ENCODE measurements around the gene SLC8A1.
A peak's percentile ranks its signal among the peaks of the same experiment; 100 is the strongest.

Gene SLC8A1

DNA sequence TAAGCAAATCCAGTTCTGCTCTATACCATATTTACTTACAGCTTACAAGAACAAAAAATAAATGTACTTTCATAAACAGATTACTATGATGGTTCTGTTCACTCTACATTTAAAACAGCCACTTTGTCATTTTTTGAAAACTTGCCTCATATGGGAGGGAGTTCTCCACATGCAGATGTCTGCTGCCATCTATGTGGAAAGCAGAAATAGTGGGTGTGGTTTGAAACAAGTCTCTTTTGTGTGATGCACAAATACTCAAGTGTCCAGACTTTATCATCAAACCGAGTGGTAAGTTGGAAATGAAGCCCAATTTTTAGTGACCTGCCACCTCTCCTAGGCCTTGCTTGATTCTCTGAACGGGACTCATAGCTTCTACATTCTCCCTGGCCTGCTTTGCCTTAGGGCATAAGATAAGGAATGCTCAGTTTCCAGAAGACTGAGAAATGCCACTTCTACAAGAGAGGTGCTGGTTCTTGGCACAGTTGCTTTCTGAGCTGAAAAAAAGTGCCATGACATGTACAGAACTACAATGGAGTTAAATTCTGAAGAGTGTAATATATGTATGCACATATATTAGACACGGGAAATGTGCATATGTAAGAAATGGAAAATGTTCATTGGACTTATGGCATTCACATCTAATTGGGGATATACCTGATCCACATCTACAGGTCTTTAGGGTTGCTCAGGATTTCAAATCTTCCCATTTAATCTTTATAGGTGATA, 221.0 kb downstream of the SLC8A1 start:
- DNase-seq (ENCODE audit: low read depth in 2 of 2), result no peak

DNA sequence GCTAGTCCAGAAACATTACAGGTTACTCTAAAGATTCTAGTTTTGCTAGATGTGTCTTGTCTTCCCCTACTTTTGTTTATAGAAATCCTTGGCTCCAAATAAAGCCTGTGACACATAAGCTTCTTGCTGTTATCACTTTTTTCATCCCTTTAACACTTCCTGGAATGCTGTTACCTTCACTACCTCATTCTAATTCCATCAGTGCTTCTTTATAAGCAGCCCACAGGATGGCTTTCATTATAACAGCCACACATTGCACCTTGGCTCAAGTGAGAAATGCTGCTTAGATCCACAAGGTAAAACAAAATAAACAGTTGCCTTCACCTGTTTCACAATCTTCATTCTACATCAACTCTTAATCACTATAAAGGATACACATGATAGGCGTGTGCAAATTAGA, 221.7 kb downstream of the SLC8A1 start:
- DNase-seq (ENCODE audit: low read depth in 2 of 2), result no peak

DNA sequence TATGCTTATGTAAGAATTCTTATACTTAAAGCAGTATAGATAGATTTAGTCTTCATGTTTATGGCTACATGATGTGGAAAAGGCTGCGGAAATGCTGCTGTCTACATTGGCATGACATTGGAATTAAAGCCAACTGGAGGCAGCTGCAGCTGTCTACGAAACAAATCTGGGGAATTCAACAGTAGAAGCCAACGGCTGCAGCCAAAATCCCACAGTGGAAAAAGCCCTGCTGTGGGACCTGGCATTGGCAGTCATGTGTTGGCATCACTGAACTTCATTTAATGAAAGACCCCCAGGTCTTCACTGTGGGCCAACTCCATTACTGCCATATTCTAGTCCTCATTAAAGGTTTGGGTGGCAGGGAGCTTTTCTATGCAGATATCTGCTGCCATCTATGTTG, 223.6 kb downstream of the SLC8A1 start:
- no peak for DNase-seq (ENCODE audit: low read depth in 2 of 2)

DNA sequence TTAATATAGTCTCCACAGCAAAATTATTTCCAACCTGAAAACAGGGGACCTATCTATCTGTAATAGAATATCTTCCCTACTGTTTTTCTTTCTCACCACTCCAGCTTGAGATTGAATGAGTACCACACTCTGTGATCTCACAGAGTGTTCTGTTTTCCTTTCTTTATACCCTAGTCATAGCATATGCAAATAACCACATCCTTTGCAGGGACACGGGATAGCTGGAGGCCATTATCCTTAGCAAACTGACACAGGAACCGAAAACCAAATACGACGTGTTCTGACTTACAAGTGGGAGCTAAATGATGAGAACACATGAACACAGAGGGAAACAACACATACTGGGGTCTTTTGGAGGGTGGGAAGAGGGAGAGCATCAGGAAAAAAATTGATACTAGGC, 224.7 kb downstream of the SLC8A1 start:
- no peak for DNase-seq (ENCODE audit: low read depth in 2 of 2)

DNA sequence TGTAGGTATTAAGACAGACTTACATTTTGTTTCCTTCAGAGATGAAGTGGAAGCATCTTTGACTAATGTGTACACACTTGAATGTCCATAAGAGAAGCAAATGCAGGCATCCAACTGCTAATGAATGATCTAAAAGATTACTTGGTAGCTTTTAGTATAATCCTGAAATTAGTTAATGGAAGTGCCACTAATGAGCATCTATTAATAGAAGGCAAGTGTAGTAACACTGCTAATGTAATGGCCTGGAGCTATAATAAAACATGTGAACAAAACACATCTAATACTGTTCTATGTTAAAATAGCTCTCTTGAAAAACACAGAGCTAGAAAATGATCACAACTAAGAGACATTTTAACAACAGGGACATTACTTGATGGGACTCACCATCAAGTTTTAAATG, 225.3 kb downstream of the SLC8A1 start:
- DNase-seq (ENCODE audit: low read depth in 2 of 2), result no peak

DNA sequence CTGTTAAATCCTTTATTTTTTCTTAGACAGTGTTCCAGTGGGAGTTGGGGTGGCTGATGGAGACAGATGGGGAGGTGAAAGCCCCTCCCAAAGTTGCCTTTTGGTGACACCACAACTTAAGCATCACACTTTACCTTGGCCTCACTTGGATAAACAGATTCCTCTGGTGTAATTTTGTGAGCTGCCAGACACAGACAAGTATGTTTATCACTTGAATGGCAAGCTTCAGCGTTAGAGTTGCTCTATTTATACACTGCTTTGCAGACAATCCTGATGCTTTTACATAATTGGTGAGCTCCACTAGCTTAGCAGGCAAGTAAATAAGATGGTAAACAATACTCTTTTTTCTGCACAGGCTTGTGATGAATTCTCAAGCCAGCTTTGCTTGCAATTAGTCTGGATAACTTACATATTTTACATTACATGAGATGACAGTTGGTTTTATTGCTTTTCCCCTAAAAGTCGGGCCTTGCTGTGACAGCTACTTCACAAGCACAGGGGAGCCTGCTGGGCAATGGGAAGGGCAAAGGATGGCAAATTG, 226.2 kb downstream of the SLC8A1 start:
- DNase-seq (ENCODE audit: low read depth in 2 of 2), result no peak

DNA sequence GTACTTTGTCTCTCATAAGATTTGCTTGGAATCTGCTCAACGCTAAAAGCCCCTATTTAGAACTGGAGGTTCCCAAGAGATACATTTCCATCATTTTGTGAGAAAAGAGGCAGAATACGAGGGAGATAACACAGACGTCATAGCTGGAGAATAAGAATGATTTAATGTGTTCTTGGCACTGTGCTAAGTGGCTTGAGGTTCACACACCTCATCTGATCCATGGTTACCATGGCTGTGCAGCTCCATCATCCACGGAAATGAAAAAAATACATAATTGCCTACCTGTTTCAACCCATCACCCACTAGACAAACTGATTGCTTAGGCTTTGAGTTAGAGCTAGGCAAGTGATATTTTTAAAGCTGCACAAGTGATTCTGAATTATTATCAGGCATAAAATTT, 227.6 kb downstream of the SLC8A1 start:
- no peak for DNase-seq (ENCODE audit: low read depth in 2 of 2)

DNA sequence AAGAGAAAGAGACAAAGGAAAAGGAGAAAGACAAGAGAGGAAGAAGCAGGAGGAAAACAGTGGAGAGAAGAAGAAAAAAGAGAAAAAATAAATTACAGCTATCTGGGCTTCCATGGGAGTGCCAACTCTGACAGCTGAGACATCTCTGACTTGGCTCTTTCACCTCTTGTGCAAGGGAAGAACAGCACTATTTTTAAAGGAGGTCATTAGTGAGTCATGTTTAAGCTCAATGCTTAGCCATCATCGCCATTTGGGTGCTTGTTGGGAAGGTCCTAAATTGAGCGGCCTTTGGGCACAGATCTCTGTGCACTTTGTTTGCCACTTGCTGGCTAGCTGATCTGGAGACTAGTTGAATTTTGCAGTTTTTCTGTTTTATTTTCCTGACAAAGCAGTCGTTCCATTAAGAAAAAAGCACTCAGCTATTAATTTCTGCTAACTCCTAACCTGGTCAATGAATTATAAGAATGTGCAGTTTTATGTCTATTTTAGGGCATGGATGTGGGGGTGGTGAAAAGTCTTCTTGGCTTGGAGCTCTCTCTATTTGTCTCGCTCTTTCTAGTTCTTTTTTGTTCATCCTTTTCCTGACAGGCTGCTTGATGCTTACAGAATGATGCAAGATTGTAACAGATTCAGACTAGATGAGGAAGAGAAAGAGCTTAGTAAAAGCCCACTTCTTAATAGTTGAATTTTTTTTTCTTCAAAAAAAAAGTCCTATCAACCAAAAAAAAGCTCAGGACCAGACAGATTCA, 231.5 kb downstream of the SLC8A1 start:
- no peak for DNase-seq (ENCODE audit: low read depth in 2 of 2)

DNA sequence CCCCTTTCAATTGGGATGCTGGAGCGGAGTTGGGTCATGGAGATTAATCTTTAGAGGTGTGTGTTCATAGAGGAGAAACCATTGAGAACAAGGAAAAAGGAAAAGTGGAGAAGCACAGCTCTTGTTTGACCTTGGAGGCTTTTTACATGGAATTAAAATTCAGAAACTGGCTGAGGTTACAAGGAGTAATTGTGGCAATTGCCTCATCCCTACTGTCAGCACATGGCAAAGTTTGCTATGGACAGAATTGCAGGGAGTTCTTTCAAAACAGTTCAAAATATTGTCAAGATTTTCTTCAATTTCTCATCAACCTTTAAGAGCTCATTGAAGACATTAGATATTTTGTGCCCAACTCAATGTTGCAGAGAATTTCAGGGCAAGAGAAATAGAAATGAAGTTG, 232.7 kb downstream of the SLC8A1 start:
- DNase-seq (ENCODE audit: low read depth in 2 of 2), result no peak

DNA sequence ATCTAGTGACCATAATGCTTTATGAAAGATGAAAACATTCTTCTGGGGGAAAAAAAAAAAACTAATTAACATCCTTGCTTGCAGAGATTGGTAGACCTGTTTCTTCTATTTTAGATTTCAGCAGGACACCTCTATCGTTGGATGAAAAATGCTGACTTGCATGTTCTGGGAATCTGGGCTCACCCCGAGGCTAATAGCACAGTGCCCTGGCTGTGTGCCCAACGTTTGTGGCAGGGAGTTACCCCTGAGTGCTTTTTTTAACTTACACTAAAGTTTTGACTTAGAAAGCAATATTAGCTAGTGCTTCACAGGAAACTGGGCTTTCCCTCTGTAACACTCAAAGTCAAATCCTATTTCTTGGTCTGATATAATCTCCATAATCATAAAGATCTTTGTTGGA, 233.2 kb downstream of the SLC8A1 start:
- DNase-seq (ENCODE audit: low read depth in 2 of 2), result no peak

DNA sequence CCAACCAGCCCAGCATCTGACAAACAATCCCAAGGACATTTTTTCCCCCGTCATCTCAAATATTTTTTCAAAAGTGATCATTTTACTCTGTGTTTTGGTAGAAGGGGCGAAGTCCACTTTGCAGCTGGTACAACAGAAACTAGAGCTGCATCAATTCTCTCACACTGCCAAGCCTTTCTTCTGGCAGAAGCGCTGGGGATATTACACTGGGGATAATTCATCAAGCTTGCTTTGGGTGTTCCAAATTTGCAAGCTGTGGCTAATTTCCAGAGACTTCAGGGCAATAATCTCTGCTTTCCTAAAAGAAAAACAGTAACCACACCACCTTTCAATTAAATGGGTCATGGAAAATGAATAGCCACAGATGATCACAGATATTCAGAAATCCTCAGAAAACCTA, 238.3 kb downstream of the SLC8A1 start:
- DNase-seq (ENCODE audit: low read depth in 2 of 2), result no peak

DNA sequence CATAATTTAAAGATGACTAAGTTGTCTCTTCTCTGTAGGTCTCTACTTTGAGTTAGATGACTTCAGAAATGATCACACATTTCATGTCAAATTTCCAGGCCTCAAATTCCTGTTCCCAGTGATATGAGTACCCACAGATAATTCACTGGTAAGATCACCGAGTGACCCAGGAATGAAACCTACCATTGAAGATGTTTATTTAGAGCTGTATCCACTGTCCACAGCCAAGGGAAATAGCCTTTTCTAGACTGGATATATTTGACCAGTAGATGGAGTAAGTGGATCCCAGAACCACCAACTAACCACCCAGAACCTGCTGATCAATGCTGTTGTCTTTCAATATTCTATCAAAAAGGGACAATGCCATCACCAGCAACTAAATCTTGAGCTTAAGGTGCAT, 238.8 kb downstream of the SLC8A1 start:
- DNase-seq (ENCODE audit: low read depth in 2 of 2), result no peak

DNA sequence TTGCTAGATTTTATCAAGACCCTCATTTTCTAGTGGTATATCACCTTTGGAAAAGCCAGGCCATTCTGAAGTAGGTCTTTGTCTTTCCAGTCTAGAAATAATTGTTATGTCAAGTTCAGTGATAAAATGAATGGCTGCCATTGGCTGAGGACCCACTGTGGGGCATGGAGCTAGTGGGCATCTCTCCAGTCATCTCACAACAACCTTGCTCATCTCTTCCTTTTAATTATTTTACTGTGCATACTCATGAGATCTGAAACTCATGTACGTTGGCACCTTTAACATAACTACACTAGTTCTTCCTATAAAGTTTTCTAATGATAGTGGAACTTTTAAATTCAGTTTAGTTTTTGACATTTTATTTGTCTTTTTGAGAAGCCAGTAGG, 240.9 kb downstream of the SLC8A1 start:
- peak in 1 of 2 donors; percentile 7 for DNase-seq (ENCODE audit: low read depth in 2 of 2)

DNA sequence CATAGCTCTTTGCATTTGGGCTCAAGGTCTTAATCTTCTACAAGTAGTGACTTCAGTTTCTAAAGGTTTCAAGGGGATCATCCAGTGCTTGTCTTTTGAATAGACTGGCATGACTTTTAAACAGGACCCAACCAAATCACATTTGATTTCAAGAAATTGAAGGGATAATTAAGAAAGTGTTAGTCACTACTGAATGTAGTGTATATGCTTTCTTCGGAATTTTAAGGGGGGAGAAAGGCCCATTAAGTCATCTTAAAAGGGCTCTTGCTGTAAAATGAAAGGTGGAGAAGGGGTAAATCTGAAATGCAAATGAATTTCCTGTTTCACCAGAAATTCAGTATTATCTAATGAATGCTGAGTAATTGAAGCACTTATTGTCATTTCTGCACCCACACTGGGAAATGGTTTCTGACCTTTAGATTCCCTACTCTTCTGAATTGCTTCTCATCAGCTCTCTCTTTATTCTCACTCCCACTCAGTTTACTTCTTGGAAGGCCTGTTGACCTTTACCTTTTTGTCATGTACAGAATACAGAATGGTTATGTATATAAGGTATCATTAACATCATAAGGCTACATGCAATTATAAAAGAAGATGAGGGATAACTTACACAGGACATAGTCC, 241.4 kb downstream of the SLC8A1 start:
- no peak for DNase-seq (ENCODE audit: low read depth in 2 of 2)

DNA sequence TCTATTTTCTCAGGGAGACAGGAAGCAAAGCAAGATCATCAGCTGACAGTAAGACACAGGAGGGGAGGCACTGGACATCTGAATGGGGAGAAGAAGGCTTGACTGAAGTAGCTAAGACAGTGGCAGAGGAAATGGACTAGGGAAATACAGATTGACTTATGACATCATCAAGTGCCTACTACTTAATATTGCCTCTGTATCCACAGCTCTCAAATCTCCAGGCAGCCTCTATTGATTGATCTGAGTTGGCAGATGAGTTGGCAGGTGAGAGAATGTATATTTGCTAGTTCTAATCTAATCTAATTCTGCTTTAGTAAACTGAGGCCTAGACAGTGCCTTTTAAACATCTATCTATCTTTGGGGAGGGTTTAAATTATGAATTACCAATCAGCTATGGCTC, 242.1 kb downstream of the SLC8A1 start:
- DNase-seq (ENCODE audit: low read depth in 2 of 2), result no peak

DNA sequence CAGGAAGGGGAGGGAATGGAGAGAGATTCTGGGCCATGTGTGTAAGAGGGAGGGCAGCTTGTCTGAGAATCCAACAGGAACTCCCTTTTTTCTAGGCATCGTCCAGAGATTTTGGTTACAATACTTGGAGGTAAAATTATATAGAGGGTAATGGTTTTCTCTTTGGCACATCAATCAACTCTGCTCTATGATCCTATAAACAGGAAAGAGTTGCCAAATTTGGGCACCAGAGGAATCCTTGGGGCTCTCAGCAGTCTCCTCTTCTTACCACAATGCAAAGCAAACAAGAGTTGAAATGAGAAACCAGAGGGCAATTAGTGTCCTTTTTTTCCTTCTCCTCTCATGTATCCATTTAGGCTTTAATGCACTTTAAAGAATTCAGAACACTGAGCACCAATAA, 243.4 kb downstream of the SLC8A1 start:
- DNase-seq (ENCODE audit: low read depth in 2 of 2), result no peak

DNA sequence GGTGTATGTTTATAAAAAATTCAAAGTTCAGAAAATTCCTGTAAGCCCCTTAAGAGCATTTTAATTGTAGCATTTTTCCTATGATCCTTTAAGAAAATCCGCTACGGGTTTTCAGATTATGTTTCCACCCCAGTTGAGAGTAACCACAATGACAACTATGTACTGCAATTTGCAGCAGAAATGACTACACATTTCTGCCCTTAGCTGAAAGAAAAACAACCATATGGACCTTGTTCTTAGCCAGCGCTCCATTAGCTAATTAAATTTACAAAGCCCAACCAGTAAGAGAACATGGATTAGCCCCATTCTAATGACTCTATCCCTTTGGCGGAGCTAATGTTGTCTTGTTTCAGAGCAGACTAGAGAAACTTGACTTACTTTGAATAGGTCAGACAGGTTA, 247.6 kb downstream of the SLC8A1 start:
- DNase-seq (ENCODE audit: low read depth in 2 of 2), result no peak

DNA sequence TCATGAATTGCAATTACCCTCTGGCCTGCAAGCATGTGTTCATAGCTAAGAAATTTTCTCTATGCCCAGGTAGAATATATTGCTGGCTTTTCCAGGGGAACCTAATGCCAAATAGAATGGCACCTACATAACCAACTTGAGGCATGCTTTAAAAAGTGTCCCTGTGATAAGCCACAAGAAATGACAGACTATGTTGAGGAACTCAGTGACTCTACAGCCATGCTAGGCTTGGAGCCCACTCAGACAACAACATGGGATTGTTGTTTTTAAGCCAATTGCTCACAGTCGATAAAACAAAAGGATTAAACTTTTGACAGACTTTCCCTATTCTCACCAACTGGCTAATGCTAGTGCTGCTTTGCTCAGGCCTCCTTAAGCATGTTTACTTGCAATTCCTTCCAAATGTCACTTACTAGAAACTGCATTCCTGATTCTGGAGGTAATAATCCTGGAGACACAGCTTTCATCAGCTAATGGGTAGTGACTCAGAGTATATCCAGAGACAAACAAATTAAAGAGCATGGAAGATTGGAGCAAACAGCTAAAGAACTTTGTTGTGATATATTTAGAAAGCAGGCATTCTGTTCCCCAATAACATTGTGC, 249.0 kb downstream of the SLC8A1 start:
- DNase-seq (ENCODE audit: low read depth in 2 of 2), result no peak

DNA sequence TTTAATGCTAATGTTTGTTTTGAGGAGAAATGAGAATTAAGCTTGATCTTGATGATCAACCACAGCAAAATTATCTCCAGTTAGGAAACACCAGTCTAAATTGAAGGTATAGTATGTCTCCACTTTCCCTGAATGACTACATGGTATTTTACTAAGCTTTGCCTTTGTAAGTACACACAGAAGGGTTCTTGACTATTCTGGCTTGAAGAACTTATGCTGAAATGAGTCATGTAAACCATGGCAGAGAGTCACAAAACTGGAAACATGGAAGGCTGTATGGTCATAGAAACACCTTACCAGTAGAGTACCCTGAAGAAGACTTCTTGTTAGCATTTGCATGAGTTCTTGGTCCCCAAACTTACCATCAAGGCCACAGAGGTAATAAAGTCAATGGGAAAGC, 250.5 kb downstream of the SLC8A1 start:
- DNase-seq (ENCODE audit: low read depth in 2 of 2), result no peak

DNA sequence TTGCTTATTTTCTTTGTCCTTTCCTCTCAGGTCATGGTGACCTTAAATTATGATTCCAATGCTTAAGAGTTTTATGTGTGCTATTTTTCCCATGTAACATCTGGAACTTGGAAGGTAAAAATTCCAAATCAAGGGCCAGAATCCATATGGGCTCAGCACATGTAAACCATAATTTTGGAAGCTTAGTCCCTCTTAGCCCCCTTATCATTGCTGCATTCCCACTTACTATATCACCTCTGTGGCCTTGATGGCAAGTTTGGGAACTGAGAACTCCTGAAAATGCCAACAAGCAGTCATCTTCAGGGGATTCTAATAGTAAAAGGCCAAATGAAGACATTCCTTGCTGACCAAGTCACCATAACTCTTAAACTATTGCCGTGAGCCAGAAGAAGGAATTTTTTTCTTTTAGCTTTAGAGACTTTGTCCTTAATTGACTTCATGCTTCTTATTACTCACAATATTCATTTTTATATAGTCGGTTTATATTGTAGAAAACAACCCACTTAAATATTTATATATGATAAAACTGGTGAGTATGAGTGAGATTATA, 251.4 kb downstream of the SLC8A1 start:
- DNase-seq (ENCODE audit: low read depth in 2 of 2), result no peak

DNA sequence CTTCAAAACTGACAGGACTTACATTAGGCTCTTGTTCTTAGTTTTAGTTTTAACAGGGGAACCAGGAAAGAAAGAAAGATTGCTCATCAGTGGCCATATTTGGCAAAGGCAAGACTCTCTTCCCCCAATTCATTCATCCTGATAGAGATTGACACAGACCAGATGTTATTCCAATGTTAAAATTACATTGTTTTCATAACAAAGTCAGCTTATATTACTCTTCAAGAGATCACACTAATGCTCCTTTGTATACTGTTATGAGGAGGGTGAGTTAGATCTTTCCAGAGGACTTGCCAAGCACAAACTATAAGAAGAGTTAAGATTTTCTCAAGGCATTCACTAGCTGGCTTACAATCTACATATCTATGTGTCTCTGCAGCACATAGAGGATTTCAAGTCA, 252.1 kb downstream of the SLC8A1 start:
- no peak for DNase-seq (ENCODE audit: low read depth in 2 of 2)

DNA sequence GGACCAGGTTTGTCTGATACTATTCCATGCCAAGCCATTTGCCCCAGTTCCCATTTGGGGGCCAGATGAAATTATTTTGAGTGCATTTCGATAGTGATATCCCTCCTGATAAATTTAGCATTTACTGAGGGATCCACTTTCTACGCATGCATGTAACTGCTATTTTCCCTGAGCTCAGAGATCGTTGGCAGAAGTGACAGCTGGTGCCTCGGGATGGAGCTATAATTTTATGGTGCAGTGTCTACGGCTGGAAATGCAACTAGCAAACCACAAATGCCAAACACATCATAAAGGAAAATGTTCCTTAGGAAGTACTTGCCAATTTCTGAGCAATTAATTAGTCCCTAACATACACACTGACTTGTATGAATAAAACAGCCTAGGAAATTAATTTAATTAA, 254.8 kb downstream of the SLC8A1 start:
- no peak for DNase-seq (ENCODE audit: low read depth in 2 of 2)

Measured in stimulated activated CD4-positive, alpha-beta T cell treated with anti-CD3 and anti-CD28 coated beads, Interleukin-15, amount 100 ng/mL, for 48 hours (primary cell).